Stomach (tissue), 4 donors: ENCODE results near the gene LIPF.

Experiments used
- POLR2A ChIP-seq, 4 donors: fragments of 450-650 bp; IDR thresholded peaks; one replicate each; pipeline ENCODE4 v1.6.1; 2016; ENCODE audit warnings: antibody characterized with exemption in 4 of 4, control low read depth in 2 of 4, mild to moderate bottlenecking in 1 of 4, moderate library complexity in 1 of 4
- POLR2AphosphoS5 ChIP-seq, 3 donors: sonication (generic); formaldehyde crosslinking; IDR thresholded peaks; one replicate each; pipeline ENCODE4 v1.6.1; 2016; ENCODE audit warnings: antibody characterized with exemption in 3 of 3
- TF ChIP-seq, protein P1 (sequence below), 7 experiments: fragments of 450-650 bp in 4 of 7; fragments of 200-600 bp in 3 of 7; sonication (generic) in 3 of 7; IDR thresholded peaks; one replicate each; pipeline ENCODE4 v1.5.1; 2016 to 2019; ENCODE audit warnings: antibody characterized with exemption in 7 of 7, control low read depth in 2 of 7, mild to moderate bottlenecking in 1 of 7

DNA sequence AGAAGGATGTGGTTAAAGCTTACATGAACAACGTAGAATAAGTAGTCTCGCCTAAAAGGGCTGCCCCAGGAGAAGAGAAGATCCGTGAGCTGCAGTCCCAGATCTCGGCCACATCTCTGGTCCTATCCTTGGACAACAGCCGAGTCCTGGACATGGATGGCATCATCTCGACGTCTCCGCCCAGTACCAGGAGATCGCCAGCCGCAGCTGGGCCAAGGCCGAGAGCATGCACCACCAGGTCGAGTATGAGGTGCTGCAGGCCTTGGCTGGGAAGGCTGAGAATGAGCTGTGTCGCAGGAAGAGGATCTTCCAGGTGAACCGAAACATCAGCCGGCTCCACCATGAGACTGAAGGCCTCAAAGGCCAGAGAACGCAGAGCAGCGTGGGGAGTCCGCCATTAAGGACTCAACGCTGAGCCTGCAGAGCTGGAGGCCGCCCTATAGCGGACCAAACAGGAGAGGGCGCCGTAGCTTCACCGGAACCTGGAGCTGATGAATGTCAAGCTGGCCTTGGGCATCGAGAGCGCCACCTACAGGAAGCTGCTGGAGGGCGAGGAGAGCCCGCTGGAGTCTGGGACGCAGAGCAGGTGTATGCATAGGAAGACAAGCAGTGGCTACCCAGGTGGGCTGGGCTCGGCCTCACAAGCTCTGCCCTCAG, 64.0 kb downstream of the LIPF start:
- TF ChIP-seq, protein P1, sequence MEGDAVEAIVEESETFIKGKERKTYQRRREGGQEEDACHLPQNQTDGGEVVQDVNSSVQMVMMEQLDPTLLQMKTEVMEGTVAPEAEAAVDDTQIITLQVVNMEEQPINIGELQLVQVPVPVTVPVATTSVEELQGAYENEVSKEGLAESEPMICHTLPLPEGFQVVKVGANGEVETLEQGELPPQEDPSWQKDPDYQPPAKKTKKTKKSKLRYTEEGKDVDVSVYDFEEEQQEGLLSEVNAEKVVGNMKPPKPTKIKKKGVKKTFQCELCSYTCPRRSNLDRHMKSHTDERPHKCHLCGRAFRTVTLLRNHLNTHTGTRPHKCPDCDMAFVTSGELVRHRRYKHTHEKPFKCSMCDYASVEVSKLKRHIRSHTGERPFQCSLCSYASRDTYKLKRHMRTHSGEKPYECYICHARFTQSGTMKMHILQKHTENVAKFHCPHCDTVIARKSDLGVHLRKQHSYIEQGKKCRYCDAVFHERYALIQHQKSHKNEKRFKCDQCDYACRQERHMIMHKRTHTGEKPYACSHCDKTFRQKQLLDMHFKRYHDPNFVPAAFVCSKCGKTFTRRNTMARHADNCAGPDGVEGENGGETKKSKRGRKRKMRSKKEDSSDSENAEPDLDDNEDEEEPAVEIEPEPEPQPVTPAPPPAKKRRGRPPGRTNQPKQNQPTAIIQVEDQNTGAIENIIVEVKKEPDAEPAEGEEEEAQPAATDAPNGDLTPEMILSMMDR (IDR thresholded peaks at IDR 0.05), result no peak
- TF ChIP-seq POLR2A (IDR thresholded peaks at IDR 0.05) (no peak), POLR2AphosphoS5 (IDR thresholded peaks at IDR 0.05) (no peak)
